Endothelial cell (in vitro differentiated cells): ENCODE results near the gene NTM. TPM values are rescaled to one million over a fixed set of nuclear protein-coding genes. Genes with fewer than 3 reads are reported as not detected.
"Not testable (repeated sequence)": the region's sequence is repeated elsewhere in the genome, so short reads cannot be mapped to it uniquely, and the experiment has no call there.

Experiments used
- DNase-seq: peaks from one replicate; pipeline ENCODE4 v3.0.0; 2021; ENCODE audit warnings: low spot score
- H3K27ac Mint-ChIP-seq: one replicate; pipeline ENCODE4 v1.8.0; 2021; ENCODE audit warnings: mixed read lengths, inconsistent platforms; ENCODE audit not compliant: unreplicated experiment
- H3K27me3 Mint-ChIP-seq: one replicate; pipeline ENCODE4 v1.8.0; 2021; ENCODE audit warnings: mild to moderate bottlenecking, moderate library complexity, mixed read lengths, inconsistent platforms; ENCODE audit not compliant: unreplicated experiment
- H3K36me3 Mint-ChIP-seq: one replicate; pipeline ENCODE4 v1.8.0; 2021; ENCODE audit warnings: mild to moderate bottlenecking, low read depth, mixed read lengths, inconsistent platforms; ENCODE audit not compliant: unreplicated experiment
- H3K4me1 Mint-ChIP-seq: one replicate; pipeline ENCODE4 v1.8.0; 2021; ENCODE audit warnings: mild to moderate bottlenecking, mixed read lengths, inconsistent platforms; ENCODE audit not compliant: unreplicated experiment
- H3K4me3 Mint-ChIP-seq: one replicate; pipeline ENCODE4 v1.8.0; 2021; ENCODE audit warnings: mild to moderate bottlenecking, mixed read lengths, inconsistent platforms; ENCODE audit not compliant: unreplicated experiment
- H3K9me3 Mint-ChIP-seq: one replicate; pipeline ENCODE4 v1.8.0; 2021; ENCODE audit warnings: mixed read lengths, inconsistent platforms; ENCODE audit not compliant: unreplicated experiment
- total RNA-seq: library from RNA; stranded (reverse); fragmentation: NEBNext Ultra II Directional; extraction: Animal tissue kit (Norgen Biotek cat#: 25700); gene quantifications from one replicate; pipeline ENCODE4 v1.2.1, GENCODE V29; 2021; ENCODE audit not compliant: unreplicated experiment
- TF ChIP-seq, protein P1 (sequence below): fragments of 200-600 bp; sonication (generic); IDR thresholded peaks from one replicate; pipeline ENCODE4 v1.5.0; 2021; ENCODE audit warnings: antibody characterized with exemption; ENCODE audit not compliant: unreplicated experiment

NTM gene
- total RNA-seq, 1 donor from 2014 or later: 3.6 TPM

DNA sequence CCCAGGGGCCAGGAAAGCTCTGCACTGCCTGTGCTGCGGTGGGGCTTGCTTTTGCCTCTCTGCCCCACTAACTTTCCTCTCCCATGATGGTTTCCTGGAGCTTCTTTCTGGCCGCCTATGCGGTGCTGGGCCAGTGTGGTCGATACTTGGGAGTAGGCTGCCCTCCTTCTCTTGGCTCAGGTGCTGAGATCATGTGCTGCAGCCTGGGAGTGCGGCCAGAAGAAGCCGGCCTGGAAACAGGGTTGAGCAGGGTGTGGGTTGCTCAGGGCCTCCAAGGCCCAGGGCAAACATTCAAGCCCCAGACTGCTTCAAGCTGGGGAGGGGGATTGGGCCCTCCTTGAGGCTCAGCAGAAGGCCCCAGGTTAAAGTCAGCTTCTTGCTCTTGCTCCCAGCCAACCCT, 125.0 kb downstream of the NTM start:
- H3K27ac Mint-ChIP-seq: no peak overlapping the region
- H3K4me3 Mint-ChIP-seq: no peak overlapping the region
- H3K4me1 Mint-ChIP-seq: no peaks in the 10 kb centered on the region
- no peaks in the 10 kb centered on the region for H3K9me3 Mint-ChIP-seq
- no peaks in the 10 kb centered on the region for H3K36me3 Mint-ChIP-seq
- TF ChIP-seq, protein P1, sequence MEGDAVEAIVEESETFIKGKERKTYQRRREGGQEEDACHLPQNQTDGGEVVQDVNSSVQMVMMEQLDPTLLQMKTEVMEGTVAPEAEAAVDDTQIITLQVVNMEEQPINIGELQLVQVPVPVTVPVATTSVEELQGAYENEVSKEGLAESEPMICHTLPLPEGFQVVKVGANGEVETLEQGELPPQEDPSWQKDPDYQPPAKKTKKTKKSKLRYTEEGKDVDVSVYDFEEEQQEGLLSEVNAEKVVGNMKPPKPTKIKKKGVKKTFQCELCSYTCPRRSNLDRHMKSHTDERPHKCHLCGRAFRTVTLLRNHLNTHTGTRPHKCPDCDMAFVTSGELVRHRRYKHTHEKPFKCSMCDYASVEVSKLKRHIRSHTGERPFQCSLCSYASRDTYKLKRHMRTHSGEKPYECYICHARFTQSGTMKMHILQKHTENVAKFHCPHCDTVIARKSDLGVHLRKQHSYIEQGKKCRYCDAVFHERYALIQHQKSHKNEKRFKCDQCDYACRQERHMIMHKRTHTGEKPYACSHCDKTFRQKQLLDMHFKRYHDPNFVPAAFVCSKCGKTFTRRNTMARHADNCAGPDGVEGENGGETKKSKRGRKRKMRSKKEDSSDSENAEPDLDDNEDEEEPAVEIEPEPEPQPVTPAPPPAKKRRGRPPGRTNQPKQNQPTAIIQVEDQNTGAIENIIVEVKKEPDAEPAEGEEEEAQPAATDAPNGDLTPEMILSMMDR: no peak
- no peak for DNase-seq
- peaks cover 2% of the 10 kb centered on the region for H3K27me3 Mint-ChIP-seq

DNA sequence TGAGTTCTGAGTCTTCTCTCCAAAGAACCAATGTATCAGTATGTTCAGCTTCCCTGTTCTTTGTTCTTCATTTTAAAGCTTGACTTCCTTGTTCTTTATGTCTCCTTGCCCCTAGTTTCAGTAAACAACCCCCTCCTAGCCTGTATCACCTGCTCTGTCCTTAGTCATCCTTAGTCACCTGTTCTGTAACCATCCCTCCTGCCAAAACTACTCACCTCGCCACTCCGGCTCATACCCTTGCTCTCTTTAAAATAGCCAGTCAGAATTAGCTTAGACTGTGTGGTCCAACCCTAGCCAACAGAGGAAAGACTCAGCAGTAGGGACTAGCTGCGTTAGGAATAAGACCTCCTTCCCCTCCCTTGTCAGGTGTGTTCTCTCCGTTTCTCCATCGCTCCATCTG, 127.3 kb downstream of the NTM start:
- DNase-seq, H3K27me3 Mint-ChIP-seq, H3K4me1 Mint-ChIP-seq, H3K27ac Mint-ChIP-seq, H3K9me3 Mint-ChIP-seq, H3K4me3 Mint-ChIP-seq, H3K36me3 Mint-ChIP-seq: not testable (repeated sequence)

DNA sequence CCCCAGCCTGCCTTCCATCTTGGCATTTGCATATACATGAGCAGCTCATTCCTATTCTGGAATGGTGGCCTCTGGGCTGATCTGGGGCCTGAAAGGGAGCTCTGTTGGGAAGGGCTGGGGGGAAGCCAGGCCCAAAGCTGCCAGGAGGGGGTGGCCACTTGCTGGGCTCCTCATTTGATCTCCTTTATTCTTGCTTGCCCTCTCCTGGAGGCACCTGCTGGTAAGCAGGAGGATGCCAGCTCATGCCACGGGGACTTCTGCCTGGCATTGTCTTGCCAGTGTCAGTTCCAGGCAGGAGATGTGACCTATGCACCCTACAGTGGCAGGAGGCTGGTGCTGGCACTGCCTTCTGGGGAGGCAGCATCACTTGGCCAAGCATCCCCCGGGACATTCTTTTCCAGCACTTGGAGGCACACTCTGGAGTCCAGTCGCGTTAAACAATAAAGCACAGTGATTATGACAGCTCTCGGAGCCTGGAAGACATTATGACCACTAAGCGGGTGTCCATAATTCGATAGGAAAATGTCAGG, 128.3 kb downstream of the NTM start:
- DNase-seq: no peak
- Mint-ChIP-seq H3K9me3 (no peaks in the 10 kb centered on the region), H3K27ac (no peak overlapping the region), H3K4me3 (no peak overlapping the region), H3K27me3 (peaks cover 2% of the 10 kb centered on the region), H3K4me1 (peaks cover 7% of the 10 kb centered on the region), H3K36me3 (no peaks in the 10 kb centered on the region)
- TF ChIP-seq, protein P1: no peak

DNA sequence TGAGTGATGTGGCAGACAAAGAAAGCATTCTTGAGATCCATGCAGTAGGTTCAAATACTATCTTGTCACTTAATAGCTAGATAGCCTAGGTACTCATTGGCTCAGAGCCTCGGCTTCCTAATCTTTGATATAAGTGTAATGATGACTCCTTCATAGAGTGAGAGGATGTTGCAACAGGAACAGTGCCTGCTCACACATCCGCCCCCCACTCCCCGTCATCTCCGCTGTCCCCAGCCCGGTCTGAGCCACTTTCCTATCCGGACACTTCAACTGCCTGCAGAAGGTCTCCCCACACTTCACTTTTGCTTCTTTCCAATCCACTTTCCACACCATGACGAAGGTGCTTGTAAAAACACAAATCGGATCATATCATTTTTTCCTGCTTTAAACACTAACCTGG, 128.8 kb downstream of the NTM start:
- TF ChIP-seq, protein P1: no peak
- Mint-ChIP-seq H3K4me3 (no peak overlapping the region), H3K27ac (no peak overlapping the region), H3K9me3 (no peaks in the 10 kb centered on the region), H3K36me3 (no peaks in the 10 kb centered on the region), H3K4me1 (peaks cover 7% of the 10 kb centered on the region), H3K27me3 (peaks cover 2% of the 10 kb centered on the region)
- no peak for DNase-seq

DNA sequence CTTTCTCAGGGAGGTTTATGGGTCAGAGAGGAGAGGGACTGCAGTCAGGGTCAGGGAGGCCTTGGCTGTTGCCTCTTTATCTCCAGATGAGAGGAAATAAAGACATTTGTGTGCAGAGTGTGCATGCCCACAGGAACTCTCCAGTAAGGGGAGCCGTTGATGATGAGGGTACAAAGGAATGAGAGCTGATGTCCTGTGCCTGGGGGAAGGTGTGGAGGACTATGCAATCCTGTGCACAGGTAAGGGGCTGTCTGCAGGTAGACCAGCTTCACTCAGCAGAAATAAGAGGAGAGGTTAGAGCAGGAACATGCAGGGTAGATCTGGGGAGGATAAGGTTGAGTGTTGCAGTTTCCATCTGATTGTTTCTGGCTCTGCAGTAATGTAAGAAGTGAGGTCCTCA, 132.6 kb downstream of the NTM start:
- DNase-seq: no peak
- TF ChIP-seq, protein P1: no peak
- Mint-ChIP-seq H3K36me3 (no peaks in the 10 kb centered on the region), H3K27me3 (no peaks in the 10 kb centered on the region), H3K4me3 (no peak overlapping the region), H3K27ac (no peak overlapping the region), H3K4me1 (peaks cover 7% of the 10 kb centered on the region), H3K9me3 (no peaks in the 10 kb centered on the region)
